ENCODE data around the gene FFAR2.
"Not testable (repeated sequence)": the region's sequence is repeated elsewhere in the genome, so short reads cannot be mapped to it uniquely, and the experiment has no call there.

FFAR2 gene

DNA sequence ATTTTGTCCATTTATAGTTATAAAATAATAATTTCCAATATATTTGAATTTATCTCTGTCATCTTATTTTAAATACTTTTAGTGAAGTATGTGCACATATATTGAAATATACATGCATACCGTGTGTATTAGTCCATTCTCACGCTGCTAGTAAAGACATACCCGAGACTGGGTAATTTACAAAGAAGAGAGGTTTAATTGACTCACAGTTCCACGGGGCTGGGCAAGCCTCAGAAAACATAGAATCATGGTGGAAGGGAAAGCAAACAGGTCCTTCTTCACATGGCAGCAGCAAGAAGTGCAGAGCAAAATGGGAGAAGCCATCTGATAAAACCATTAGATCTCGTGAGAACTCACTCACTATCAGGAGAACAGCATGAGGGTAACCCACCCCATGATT, 37.6 kb upstream of the FFAR2 start:
- H3K9ac ChIP-seq (ENCODE audit: low read depth, low read length) = no peak overlapping the region
- H3K36me3 ChIP-seq (ENCODE audit: control insufficient read depth, insufficient read depth, low read length) = no peaks in the 10 kb centered on the region
- H3K9me3 ChIP-seq (ENCODE audit: control insufficient read depth, insufficient read depth, low read length) = no peaks in the 10 kb centered on the region
- H3K4me3 ChIP-seq (ENCODE audit: low read depth, low read length) = no peak overlapping the region
- H3K4me1 ChIP-seq (ENCODE audit: control insufficient read depth, insufficient read depth, low read length) = no peaks in the 10 kb centered on the region
- H3K27me3 ChIP-seq (ENCODE audit: control insufficient read depth, insufficient read depth, low read length) = no peaks in the 10 kb centered on the region

DNA sequence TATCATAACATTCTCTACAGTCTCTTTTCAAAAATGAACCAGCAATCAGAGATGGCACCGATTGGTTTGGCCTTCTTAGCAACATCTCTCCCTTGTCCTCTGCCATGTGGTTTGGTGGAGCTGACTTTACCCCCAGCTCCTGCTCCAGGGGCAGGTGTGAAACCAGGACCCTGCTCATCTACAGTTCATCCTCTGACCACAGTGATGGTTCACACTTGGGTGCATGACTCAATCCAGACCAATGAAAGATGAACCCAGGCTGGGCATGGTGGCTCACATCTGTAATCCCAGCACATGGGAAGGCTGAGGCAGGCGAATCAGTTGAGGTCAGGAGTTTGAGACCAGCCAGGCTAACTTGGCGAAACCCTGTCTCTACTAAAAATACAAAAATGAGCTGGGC, 33.6 kb upstream of the FFAR2 start:
- peaks cover 7% of the 10 kb centered on the region for H3K27me3 ChIP-seq (ENCODE audit: control insufficient read depth, insufficient read depth, low read length)
- no peaks in the 10 kb centered on the region for H3K36me3 ChIP-seq (ENCODE audit: control insufficient read depth, insufficient read depth, low read length)
- H3K4me3 ChIP-seq (ENCODE audit: low read depth, low read length) = no peak overlapping the region
- H3K4me1 ChIP-seq (ENCODE audit: control insufficient read depth, insufficient read depth, low read length) = no peaks in the 10 kb centered on the region
- H3K9me3 ChIP-seq (ENCODE audit: control insufficient read depth, insufficient read depth, low read length) = no peaks in the 10 kb centered on the region
- H3K9ac ChIP-seq (ENCODE audit: low read depth, low read length) = no peak overlapping the region

DNA sequence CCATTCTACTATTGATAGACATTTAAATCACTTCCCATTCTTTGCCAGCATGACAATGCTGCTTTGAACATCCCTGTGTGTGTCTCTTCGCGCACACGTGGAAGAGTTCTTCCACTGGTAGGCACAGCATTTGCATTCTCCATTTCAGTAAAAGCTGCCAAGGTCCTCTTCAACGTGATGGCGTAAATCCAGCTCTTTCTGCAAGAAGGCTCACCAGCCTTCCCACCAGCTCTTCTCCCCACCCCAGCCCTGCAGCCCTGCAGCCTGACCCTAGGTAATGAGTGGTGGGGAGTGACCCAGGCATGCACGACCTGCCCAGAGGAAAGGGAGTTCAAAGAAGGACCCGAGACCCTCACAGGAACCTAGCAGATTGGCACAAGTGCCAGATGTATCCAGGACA, 31.7 kb upstream of the FFAR2 start:
- Histone ChIP-seq H3K4me3 (ENCODE audit: low read depth, low read length) (no peak overlapping the region), H3K36me3 (ENCODE audit: control insufficient read depth, insufficient read depth, low read length) (no peaks in the 10 kb centered on the region), H3K27me3 (ENCODE audit: control insufficient read depth, insufficient read depth, low read length) (peaks cover 7% of the 10 kb centered on the region), H3K9ac (ENCODE audit: low read depth, low read length) (no peak overlapping the region), H3K9me3 (ENCODE audit: control insufficient read depth, insufficient read depth, low read length) (no peaks in the 10 kb centered on the region), H3K4me1 (ENCODE audit: control insufficient read depth, insufficient read depth, low read length) (no peaks in the 10 kb centered on the region)

DNA sequence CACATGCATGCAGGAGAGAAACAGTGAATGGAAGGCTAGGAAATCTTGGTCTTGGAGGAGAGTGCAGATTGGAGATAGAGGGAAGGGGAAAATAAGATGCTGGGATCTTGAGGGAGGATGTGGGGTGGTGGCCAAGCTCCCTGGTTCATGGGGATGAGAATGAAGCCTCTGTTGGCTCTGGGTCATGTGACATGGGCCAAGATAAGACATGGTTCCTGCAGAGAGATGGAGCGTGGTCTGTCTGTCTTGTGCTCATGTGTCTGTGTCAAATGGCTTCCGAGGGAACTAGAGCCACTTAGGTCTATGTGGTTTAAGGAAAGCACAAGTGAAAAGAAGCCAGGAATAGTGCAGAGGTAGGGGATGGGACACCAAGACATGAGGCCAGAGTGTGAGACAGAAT, 30.8 kb upstream of the FFAR2 start:
- Histone ChIP-seq H3K9me3 (ENCODE audit: control insufficient read depth, insufficient read depth, low read length) (no peaks in the 10 kb centered on the region), H3K36me3 (ENCODE audit: control insufficient read depth, insufficient read depth, low read length) (no peaks in the 10 kb centered on the region), H3K4me3 (ENCODE audit: low read depth, low read length) (no peak overlapping the region), H3K4me1 (ENCODE audit: control insufficient read depth, insufficient read depth, low read length) (no peaks in the 10 kb centered on the region), H3K27me3 (ENCODE audit: control insufficient read depth, insufficient read depth, low read length) (peaks cover 7% of the 10 kb centered on the region), H3K9ac (ENCODE audit: low read depth, low read length) (no peak overlapping the region)

DNA sequence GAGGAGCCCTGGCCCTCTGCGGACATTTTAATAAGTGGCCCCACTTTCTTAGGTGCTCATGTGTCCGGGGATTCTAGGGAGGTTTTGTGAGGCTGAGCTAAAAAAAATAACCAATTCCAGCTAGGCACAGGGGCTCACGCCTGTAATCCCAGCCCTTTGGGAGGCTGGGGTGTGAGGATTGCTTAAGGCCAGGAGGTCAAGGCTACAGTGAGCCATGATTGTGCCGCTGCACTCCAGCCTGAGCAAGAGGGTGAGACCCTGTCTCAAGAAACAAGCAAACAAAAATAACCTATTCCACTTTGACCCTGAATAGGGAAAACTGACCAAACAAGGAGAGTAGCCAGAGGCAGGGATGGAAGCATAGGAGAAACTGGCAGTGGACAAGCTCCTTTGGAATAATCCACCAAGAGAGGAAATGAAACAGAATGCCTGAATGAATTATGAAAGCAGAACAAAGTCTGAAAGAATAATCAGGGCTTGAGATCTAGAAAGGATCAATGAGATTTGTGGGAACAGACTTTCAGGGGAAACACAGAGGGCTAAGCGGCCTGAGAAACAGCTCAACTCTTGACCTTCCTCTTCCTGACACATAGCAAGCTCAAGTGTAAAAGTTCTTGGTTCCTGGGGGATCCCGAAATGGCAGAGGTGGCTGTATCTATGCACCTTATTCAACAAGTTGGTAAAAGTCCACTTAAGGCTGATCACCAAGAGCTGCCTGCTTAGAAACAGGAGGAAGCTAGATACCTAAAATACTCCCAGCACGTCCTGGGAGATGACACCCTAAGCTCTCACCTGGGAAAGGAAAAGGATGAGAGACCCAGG, 30.1 kb upstream of the FFAR2 start:
- Histone ChIP-seq H3K4me3 (ENCODE audit: low read depth, low read length) (no peak overlapping the region), H3K36me3 (ENCODE audit: control insufficient read depth, insufficient read depth, low read length) (no peaks in the 10 kb centered on the region), H3K4me1 (ENCODE audit: control insufficient read depth, insufficient read depth, low read length) (no peaks in the 10 kb centered on the region), H3K9me3 (ENCODE audit: control insufficient read depth, insufficient read depth, low read length) (no peaks in the 10 kb centered on the region), H3K27me3 (ENCODE audit: control insufficient read depth, insufficient read depth, low read length) (peaks cover 7% of the 10 kb centered on the region), H3K9ac (ENCODE audit: low read depth, low read length) (no peak overlapping the region)

DNA sequence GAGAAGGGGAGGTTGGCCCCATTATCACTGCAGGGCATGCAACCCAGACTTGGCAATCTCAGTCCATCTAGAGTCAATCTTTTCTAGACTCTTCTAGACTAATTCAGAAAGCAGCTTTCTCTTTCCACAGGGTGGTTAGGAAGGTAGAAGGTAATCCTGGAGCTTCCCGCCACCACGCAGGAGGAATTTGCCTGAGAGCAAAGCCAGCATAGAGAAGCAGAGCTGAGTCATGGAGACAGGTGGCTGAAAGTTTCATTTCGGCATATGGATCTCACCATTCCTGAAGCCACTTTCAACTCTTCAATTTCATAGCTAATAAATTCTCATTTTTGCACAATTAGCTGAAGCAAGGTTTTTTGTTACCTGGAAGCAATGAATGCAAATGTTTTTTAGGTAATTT, 29.0 kb upstream of the FFAR2 start:
- no peak overlapping the region for H3K9ac ChIP-seq (ENCODE audit: low read depth, low read length)
- H3K36me3 ChIP-seq (ENCODE audit: control insufficient read depth, insufficient read depth, low read length) = no peaks in the 10 kb centered on the region
- H3K27me3 ChIP-seq (ENCODE audit: control insufficient read depth, insufficient read depth, low read length) = peaks cover 7% of the 10 kb centered on the region
- H3K4me1 ChIP-seq (ENCODE audit: control insufficient read depth, insufficient read depth, low read length) = no peaks in the 10 kb centered on the region
- no peaks in the 10 kb centered on the region for H3K9me3 ChIP-seq (ENCODE audit: control insufficient read depth, insufficient read depth, low read length)
- no peak overlapping the region for H3K4me3 ChIP-seq (ENCODE audit: low read depth, low read length)

DNA sequence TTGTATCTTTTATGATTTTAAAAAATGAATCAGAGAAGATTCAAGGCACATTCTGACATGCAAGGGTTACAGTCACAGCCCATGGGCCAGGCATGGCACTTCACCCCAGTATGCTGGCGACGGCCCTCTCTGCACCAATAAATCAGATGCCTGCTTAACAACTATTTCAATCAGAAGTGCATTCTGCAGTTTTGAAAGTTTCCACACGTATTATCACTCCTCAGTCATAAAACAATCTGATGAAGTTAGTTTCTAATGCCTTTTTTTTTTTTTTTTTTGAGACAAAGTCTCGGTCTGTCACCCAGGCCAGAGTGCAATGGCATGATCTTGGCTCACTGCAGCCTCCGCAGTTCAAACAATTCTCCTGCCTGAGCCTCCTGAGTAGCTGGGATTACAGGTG, 28.3 kb upstream of the FFAR2 start:
- H3K4me1 ChIP-seq (ENCODE audit: control insufficient read depth, insufficient read depth, low read length) = no peaks in the 10 kb centered on the region
- no peak overlapping the region for H3K9ac ChIP-seq (ENCODE audit: low read depth, low read length)
- no peaks in the 10 kb centered on the region for H3K9me3 ChIP-seq (ENCODE audit: control insufficient read depth, insufficient read depth, low read length)
- H3K36me3 ChIP-seq (ENCODE audit: control insufficient read depth, insufficient read depth, low read length) = no peaks in the 10 kb centered on the region
- no peak overlapping the region for H3K4me3 ChIP-seq (ENCODE audit: low read depth, low read length)
- peaks cover 7% of the 10 kb centered on the region for H3K27me3 ChIP-seq (ENCODE audit: control insufficient read depth, insufficient read depth, low read length)

DNA sequence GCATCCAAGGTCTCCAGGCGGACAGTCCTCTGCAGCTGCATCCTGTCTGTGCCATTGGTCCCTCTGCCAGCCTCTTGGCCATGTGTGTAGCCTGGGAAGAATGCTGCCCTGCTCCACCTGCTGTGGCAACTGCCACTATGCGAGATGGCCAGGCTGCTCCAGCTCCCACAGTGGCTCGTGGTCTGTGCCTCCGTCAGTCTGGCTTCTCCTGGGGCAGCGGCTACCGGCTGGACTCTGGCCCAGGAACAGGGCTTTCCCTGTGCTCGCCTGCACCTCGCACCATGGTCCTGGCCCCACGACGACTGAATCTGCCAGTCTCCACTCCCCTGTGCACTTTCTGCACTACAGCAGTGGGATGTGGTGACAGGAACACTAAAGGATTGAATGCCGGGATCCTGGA, 26.7 kb upstream of the FFAR2 start:
- Histone ChIP-seq H3K9me3 (ENCODE audit: control insufficient read depth, insufficient read depth, low read length) (no peaks in the 10 kb centered on the region), H3K4me3 (ENCODE audit: low read depth, low read length) (no peak overlapping the region), H3K4me1 (ENCODE audit: control insufficient read depth, insufficient read depth, low read length) (no peaks in the 10 kb centered on the region), H3K27me3 (ENCODE audit: control insufficient read depth, insufficient read depth, low read length) (peaks cover 5% of the 10 kb centered on the region), H3K36me3 (ENCODE audit: control insufficient read depth, insufficient read depth, low read length) (no peaks in the 10 kb centered on the region), H3K9ac (ENCODE audit: low read depth, low read length) (no peak overlapping the region)

DNA sequence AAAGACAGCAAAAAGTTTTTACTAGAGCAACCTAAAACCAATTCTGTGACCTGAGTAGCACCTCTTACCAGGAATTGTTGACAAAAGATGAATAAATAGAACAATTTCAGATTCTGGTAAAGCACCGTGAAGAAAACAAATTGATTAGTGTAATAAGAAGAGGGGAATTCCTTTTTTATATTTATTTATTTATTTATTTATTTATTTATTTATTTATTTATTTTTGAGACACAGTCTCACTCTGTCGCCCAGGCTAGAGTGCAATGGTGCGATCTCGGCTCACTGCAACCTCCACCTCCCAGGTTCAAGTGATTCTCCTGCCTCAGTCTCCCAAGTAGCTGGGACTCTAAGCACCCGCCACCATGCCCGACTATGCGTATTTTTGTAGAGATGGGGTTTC, 24.7 kb upstream of the FFAR2 start:
- not testable (repeated sequence) for H3K36me3 ChIP-seq (ENCODE audit: control insufficient read depth, insufficient read depth, low read length); H3K27me3 ChIP-seq (ENCODE audit: control insufficient read depth, insufficient read depth, low read length); H3K9ac ChIP-seq (ENCODE audit: low read depth, low read length); H3K4me1 ChIP-seq (ENCODE audit: control insufficient read depth, insufficient read depth, low read length); H3K4me3 ChIP-seq (ENCODE audit: low read depth, low read length); H3K9me3 ChIP-seq (ENCODE audit: control insufficient read depth, insufficient read depth, low read length)

DNA sequence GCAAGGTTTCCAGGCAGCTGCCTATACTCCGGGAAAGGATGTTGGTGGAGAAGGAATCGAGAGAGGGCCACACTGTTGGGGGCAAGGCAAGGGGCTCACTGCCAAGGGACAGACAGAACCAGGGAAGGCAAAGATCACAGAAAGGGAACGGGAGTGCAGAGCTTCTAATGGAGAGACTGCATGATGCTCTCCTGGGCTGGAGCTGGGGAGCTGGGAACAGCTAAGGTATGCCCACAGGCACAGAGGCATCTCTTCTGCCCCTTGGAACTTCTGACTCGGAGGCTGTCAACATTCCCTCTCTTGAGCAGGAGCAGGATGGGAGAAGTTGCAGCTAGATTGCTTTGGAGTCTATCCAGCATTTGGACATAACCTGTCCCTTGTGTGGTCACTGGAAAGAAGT, 22.4 kb upstream of the FFAR2 start:
- Histone ChIP-seq H3K36me3 (ENCODE audit: control insufficient read depth, insufficient read depth, low read length) (no peaks in the 10 kb centered on the region), H3K4me1 (ENCODE audit: control insufficient read depth, insufficient read depth, low read length) (no peaks in the 10 kb centered on the region), H3K9ac (ENCODE audit: low read depth, low read length) (no peak overlapping the region), H3K9me3 (ENCODE audit: control insufficient read depth, insufficient read depth, low read length) (no peaks in the 10 kb centered on the region), H3K4me3 (ENCODE audit: low read depth, low read length) (no peak overlapping the region), H3K27me3 (ENCODE audit: control insufficient read depth, insufficient read depth, low read length) (no peaks in the 10 kb centered on the region)

DNA sequence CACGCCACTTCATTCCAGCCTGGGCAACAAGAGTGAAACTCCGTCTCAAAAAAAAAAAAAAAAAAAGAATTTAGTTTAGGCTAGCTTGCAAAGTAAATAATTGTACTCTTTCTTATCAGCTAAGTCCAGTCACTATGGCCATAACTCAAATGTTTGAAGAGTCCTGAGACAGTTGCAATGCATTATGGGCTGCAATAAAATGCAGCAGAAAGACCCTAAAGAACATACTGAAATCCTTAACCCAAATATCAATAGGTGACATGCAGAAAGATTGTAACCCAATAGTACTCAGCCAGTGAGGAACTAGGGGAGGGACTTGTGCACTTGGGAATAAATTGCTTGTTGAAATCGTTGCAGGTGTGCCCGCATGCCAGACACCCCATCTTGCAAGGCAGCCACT, 20.9 kb upstream of the FFAR2 start:
- H3K9me3 ChIP-seq (ENCODE audit: control insufficient read depth, insufficient read depth, low read length) = no peaks in the 10 kb centered on the region
- H3K36me3 ChIP-seq (ENCODE audit: control insufficient read depth, insufficient read depth, low read length) = no peaks in the 10 kb centered on the region
- no peaks in the 10 kb centered on the region for H3K4me1 ChIP-seq (ENCODE audit: control insufficient read depth, insufficient read depth, low read length)
- no peaks in the 10 kb centered on the region for H3K27me3 ChIP-seq (ENCODE audit: control insufficient read depth, insufficient read depth, low read length)
- H3K9ac ChIP-seq (ENCODE audit: low read depth, low read length) = no peak overlapping the region
- H3K4me3 ChIP-seq (ENCODE audit: low read depth, low read length) = no peak overlapping the region

DNA sequence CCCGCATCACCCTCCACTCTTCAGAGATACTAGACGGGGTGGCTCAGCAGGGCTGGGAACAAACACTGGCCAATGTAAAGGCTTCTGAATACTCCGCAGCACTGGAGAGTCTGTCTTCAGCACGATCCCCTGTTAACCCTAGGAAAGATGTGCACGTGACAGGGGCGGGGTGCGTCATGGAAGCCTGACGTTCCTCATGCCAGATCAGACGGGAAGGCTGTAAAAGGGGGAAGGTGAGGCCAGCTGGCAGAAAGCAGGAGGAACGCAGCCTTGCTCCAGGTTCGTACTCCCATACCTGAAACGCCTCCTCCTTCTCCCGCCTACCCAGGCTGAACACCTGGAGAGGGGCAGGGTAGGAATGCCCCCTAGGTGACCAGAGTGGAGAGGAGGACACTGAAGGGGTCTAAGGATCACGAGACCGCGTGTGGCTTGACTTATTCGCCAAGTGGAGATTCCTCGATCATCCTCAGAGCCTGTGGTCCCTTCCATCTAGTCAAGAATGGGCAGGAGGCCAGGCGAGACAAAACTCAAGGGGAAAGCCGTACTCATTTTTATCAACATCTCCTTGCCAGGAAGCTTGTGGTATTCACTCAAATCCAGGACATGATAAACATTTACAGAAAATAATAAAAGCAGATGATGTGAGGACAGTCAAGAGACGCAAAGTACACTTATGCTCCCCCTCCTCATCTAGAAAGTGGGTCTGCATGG, 18.2 kb upstream of the FFAR2 start:
- Histone ChIP-seq H3K36me3 (ENCODE audit: control insufficient read depth, insufficient read depth, low read length) (no peaks in the 10 kb centered on the region), H3K9ac (ENCODE audit: low read depth, low read length) (no peak overlapping the region), H3K4me1 (ENCODE audit: control insufficient read depth, insufficient read depth, low read length) (no peaks in the 10 kb centered on the region), H3K27me3 (ENCODE audit: control insufficient read depth, insufficient read depth, low read length) (no peaks in the 10 kb centered on the region), H3K4me3 (ENCODE audit: low read depth, low read length) (no peak overlapping the region), H3K9me3 (ENCODE audit: control insufficient read depth, insufficient read depth, low read length) (no peaks in the 10 kb centered on the region)
